NCI-H2029 (cell line): ENCODE data around the gene NFIX.
A peak's percentile ranks its signal among the peaks of the same experiment; 100 is the strongest.

Experiments
- DNase-seq: peaks from one replicate; lab custom pipeline; 2025; lab: John Stamatoyannopoulos, UW

The NFIX gene

GRCh38 chr19:13072188-13072908, 77.1 kb downstream of the NFIX start:
- no peak for DNase-seq

DNA sequence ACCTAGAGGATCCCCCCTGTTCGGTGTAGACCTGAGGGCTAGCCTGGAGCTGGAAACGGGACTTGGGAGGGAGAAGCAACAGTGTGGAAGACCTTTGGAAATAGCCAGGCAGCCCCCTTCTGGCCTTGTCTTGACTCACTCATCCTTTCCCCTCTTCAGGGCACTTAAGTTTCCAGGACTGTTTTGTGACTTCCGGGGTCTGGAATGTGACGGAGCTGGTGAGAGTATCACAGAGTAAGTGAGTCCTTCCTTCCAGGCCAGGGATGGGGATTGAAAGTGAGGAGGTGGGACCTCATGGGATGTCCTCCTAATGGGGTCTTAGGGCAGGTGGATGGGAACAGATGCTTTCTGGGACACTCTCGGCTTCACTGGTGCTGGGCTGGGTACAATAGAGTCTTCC, 78.0 kb downstream of the NFIX start:
- DNase-seq: no peak

DNA sequence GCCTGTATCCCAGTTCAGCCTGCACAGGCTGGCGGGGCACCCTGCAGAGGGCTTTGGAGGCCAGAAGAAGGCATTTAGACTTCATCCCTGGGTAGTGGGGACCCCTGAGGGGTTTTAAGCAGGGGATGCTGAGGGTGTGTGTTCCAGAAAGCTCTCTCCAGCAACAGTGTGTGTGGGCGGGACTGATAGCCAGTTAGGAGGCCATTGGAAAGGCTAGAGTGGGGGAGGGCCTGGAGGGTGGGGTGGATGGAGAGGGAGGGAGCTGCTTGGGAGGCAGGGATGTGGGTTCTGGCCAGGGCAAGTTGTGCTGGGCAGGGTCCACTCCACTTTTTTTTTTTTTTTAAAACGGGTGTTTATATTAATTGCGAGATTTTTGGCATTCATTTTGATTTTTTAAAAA, 79.1 kb downstream of the NFIX start:
- no peak for DNase-seq

DNA sequence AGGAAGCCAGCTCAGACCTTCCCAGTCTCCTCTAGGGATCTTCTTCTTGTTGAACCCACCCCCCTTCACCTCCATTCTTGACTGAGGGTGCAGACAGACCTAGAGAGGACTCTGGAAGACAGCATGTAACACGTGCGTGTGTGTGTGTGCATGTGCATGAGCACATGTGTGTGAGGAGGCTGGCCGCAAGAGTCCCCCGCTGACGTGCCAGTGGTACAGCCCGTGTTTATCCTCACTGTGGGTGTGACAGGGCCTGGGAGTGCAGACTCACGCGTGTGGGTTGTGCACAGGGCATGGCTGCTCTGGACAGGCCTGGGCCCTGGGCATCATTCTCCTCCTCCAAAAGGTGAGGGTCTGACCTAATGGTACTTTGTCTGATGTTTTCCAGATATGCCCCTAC, 81.0 kb downstream of the NFIX start:
- no peak for DNase-seq

GRCh38 chr19:13076787-13077186, 81.5 kb downstream of the NFIX start:
- no peak for DNase-seq

- DNase-seq: no peak
These were observed 82.0 kb downstream of the NFIX start for GRCh38 chr19:13077240-13077639.

DNA sequence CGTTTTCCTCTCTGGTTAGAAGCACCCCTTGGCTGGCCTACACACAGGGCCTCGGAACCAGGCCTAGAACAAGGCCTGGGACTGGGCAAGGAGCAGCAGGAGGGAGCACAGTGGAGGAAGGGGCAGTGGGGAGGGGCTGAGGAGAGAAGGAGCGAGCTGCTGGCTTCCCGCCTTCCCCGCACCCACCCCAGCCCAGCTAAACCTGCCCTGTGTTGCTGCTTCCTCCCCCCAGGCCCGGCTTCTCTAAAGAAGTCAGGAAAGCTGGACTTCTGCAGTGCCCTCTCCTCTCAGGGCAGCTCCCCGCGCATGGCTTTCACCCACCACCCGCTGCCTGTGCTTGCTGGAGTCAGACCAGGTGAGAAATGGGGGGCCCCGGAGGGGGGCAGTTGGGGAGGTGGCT, 83.1 kb downstream of the NFIX start:
- DNase-seq: no peak

DNA sequence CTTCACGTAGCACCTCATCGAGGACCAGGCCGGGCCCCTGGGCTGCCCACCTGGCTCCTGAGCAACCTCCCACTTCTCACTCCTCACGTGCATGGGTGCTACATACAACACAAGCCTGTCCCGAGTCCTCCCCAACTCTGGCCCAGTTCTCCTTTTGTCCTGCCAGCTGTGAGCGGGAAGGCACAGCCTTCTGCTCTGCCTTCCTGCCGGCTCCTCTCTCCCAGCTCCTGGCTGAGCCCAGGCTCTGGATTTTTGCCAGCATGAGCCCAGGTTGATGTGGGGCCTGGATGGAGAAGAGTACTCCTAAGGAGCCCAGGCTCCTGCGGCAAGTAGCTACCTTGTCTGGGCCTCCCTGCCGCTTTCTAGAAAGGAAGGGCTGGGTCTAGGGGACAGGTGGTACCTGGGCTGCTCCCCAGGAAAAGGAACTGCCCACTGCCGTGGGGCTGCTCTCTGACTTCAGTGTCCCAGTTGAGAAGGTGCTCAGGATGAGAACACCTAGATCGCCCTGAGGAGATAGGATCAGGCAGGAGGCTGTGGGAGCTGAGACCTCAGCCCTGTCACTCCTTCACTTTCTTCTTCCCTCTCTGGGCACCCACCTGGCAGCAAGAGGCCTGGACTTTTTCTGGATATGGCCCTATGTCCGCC, 83.7 kb downstream of the NFIX start:
- DNase-seq: peak; percentile 30

- peak; percentile 44 for DNase-seq
These were observed 84.3 kb downstream of the NFIX start for GRCh38 chr19:13079542-13079986.

GRCh38 chr19:13082192-13083007, 87.1 kb downstream of the NFIX start:
- DNase-seq: peak; percentile 28

DNA sequence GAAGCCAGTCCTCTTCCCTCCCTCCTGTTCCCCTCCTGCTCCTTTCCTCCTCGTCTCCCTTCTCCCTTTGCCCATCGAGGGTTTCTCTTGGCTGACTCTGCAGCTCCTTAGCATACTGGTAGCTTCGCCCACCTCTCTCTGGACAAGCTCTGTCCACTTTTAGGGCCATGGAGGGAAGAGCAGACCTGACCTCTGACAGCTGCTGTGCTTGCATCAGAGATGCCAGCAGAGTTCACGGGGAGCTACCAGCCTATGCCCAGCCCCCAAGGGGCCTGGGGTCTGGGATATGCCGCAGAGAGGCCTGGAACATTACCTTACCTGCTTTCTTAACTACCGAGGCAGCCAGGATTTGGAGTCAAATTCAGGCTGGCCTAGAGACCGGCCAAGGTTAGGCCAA, 87.7 kb downstream of the NFIX start:
- no peak for DNase-seq

- no peak for DNase-seq
These were observed 88.4 kb downstream of the NFIX start for GRCh38 chr19:13083627-13084026.

DNA sequence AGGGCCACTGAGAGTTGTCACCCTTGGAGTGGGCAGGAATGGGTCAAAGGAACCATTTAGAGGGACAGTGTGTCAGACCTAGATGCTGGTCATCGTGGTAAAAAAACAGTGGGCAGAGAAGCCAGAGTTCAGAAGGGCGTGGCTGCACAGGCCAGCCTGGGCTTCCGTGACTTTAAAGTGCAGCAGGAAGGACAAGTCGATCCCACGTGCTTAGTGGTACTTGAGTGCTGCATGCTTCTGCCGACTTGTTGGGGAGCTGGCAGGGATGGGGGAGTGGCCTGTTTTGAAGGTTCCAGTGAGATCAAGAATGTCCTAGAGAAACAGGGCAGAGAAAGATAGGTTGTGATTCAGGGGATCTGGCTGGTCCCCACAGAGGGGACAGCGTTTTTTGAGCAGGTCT, 90.4 kb downstream of the NFIX start:
- no peak for DNase-seq

DNA sequence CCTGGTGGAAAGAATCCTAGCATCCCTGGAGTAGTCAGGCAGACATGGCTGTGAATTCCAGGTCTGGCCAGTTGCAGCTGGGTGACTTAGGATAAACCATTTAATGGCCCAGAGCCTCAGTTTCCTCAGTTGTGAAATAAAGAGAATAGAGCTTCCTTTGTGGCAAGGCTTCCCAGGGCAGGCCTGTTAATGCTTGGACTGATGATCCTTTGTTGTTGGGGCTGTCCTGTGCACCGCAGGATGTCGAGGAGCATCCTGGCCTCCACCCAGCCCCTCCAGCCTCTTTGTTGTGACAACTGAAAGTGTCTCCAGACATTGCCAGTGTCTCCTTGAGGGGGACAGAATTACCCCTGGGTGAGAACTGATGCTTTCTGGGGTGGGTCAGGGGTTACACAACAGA, 91.1 kb downstream of the NFIX start:
- no peak for DNase-seq

GRCh38 chr19:13087295-13087694, 92.0 kb downstream of the NFIX start:
- no peak for DNase-seq

GRCh38 chr19:13087795-13088537, 92.7 kb downstream of the NFIX start:
- no peak for DNase-seq

DNA sequence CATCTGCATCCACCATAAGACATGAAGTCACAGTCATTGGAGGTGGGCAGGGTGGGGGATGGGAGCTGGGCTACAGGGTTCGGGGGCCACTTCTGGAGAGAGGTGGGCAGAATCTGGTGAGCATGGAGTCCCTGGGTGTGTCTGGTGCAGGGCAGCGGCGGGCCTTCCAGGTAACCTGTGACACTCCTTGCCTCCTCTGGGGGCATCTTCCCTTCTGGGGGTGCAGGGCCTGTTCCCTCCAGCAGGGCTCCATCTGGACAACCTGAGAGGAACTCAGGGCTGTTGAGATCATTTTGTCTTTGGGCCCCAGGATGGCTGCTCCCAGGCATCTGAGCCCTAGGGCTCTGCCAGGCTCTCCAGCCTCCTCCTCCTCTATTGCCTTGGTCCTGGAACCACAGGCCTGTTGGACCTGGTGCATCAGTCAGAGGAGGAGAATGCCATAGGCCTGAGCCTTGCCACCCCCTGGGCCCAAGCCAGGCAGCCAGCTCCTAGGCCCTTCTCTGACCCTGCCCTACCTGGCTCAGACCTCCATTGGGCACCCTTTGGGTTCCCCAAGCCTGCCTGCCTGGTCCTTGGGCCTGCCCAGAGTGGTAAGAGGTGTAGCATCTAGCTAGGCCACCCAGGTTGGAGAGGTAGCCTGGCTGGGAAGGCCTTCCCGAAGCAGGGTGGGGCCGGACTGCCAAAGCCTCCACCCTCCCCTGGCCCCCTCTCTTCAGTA, 94.0 kb downstream of the NFIX start:
- no peak for DNase-seq

GRCh38 chr19:13089857-13090507, 94.7 kb downstream of the NFIX start:
- DNase-seq: no peak

- DNase-seq: no peak
These were observed 95.4 kb downstream of the NFIX start for GRCh38 chr19:13090511-13091231.

GRCh38 chr19:13091400-13092157, 96.3 kb downstream of the NFIX start:
- DNase-seq: no peak
